Osteocyte (in vitro differentiated cells): ENCODE results near the gene MAP2K2. TPM values are rescaled to one million over a fixed set of nuclear protein-coding genes. Genes with fewer than 3 reads are reported as not detected.

Experiments
- DNase-seq: peaks from one replicate; pipeline ENCODE4 v3.0.0; 2021; ENCODE audit warnings: mixed read lengths; ENCODE audit not compliant: unreplicated experiment; ENCODE audit errors: extremely low spot score
- H3K27ac Mint-ChIP-seq: one replicate; pipeline ENCODE4 v1.8.0; 2021; ENCODE audit warnings: mild to moderate bottlenecking, mixed read lengths; ENCODE audit not compliant: unreplicated experiment
- H3K27me3 Mint-ChIP-seq: one replicate; pipeline ENCODE4 v1.8.0; 2021; ENCODE audit warnings: mixed read lengths; ENCODE audit not compliant: unreplicated experiment
- H3K36me3 Mint-ChIP-seq: one replicate; pipeline ENCODE4 v1.8.0; 2021; ENCODE audit warnings: mixed read lengths; ENCODE audit not compliant: unreplicated experiment
- H3K4me1 Mint-ChIP-seq: one replicate; pipeline ENCODE4 v1.8.0; 2021; ENCODE audit warnings: mixed read lengths; ENCODE audit not compliant: unreplicated experiment
- H3K4me3 Mint-ChIP-seq: one replicate; pipeline ENCODE4 v1.8.0; 2021; ENCODE audit warnings: mild to moderate bottlenecking, moderate library complexity, mixed read lengths; ENCODE audit not compliant: unreplicated experiment
- H3K9me3 Mint-ChIP-seq: one replicate; pipeline ENCODE4 v1.8.0; 2021; ENCODE audit warnings: mixed read lengths; ENCODE audit not compliant: unreplicated experiment
- total RNA-seq: library from RNA; stranded (reverse); gene quantifications from 2 replicates; pipeline ENCODE4 v1.2.1, GENCODE V29; 2021
- TF ChIP-seq, protein P1 (sequence below): fragments of 200-600 bp; sonication (generic); IDR thresholded peaks from 2 replicates; pipeline ENCODE4 v1.5.0; 2021; ENCODE audit warnings: antibody characterized with exemption, mild to moderate bottlenecking, moderate library complexity

Gene MAP2K2
- total RNA-seq, 1 donor from 2014 or later: 174 TPM

DNA sequence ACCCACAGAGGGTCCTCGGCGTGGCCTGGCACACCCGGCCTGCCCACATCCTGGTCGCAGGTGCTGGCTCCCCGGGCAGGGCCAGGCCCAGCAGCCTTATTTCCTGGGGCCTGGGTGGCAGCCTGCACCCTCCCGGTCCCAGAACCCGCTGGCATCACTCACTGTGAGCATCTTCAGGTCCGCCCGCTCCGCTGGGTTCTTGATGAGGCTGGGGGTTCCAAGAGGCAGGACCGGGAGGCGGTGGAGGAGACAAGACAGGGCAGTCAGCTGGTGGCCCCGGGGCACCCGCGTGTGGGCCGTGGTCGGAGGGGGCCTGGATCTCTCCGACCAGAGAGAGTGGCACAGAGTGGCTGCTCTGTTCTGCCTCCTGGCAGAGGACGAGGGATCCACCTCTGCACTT lies 29.6 kb downstream of the MAP2K2 start:
- Mint-ChIP-seq H3K9me3 (no peaks in the 10 kb centered on the region), H3K4me3 (no peak overlapping the region), H3K27ac (no peak overlapping the region), H3K36me3 (peaks cover 14% of the 10 kb centered on the region), H3K4me1 (no peaks in the 10 kb centered on the region), H3K27me3 (no peaks in the 10 kb centered on the region)
- DNase-seq: peak; percentile 85
- TF ChIP-seq, protein P1, sequence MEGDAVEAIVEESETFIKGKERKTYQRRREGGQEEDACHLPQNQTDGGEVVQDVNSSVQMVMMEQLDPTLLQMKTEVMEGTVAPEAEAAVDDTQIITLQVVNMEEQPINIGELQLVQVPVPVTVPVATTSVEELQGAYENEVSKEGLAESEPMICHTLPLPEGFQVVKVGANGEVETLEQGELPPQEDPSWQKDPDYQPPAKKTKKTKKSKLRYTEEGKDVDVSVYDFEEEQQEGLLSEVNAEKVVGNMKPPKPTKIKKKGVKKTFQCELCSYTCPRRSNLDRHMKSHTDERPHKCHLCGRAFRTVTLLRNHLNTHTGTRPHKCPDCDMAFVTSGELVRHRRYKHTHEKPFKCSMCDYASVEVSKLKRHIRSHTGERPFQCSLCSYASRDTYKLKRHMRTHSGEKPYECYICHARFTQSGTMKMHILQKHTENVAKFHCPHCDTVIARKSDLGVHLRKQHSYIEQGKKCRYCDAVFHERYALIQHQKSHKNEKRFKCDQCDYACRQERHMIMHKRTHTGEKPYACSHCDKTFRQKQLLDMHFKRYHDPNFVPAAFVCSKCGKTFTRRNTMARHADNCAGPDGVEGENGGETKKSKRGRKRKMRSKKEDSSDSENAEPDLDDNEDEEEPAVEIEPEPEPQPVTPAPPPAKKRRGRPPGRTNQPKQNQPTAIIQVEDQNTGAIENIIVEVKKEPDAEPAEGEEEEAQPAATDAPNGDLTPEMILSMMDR: no peak

DNA sequence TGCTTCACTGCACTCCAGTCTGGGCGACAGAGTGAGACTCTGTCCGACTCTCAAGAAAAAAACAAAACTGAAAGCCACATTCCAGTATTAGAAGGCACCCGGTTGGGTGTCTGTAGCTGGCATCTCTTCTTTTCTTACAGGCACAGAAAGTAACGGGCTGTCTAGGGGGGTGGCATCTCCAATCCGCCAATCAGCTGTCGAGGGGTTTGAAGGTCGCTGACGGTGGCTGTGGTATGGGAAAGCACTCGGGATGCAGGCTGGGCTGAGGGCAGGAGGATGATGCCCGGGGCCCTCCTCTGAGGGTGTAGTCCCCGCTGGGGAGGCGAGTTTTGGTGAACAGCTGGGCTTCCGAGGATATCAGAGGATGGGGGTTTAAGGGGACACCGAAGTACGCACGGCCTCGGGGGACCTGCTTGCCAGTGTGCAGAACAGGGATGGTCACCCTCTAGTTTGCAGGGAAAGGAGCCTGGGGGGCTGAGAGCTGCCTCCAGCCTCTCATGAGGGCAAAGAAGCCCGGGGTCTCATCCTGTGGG lies 30.2 kb downstream of the MAP2K2 start:
- Mint-ChIP-seq H3K4me1 (no peaks in the 10 kb centered on the region), H3K36me3 (peaks cover 13% of the 10 kb centered on the region), H3K27ac (no peak overlapping the region), H3K9me3 (no peaks in the 10 kb centered on the region), H3K4me3 (no peak overlapping the region), H3K27me3 (no peaks in the 10 kb centered on the region)
- TF ChIP-seq, protein P1: no peak
- DNase-seq: peak; percentile 75

DNA sequence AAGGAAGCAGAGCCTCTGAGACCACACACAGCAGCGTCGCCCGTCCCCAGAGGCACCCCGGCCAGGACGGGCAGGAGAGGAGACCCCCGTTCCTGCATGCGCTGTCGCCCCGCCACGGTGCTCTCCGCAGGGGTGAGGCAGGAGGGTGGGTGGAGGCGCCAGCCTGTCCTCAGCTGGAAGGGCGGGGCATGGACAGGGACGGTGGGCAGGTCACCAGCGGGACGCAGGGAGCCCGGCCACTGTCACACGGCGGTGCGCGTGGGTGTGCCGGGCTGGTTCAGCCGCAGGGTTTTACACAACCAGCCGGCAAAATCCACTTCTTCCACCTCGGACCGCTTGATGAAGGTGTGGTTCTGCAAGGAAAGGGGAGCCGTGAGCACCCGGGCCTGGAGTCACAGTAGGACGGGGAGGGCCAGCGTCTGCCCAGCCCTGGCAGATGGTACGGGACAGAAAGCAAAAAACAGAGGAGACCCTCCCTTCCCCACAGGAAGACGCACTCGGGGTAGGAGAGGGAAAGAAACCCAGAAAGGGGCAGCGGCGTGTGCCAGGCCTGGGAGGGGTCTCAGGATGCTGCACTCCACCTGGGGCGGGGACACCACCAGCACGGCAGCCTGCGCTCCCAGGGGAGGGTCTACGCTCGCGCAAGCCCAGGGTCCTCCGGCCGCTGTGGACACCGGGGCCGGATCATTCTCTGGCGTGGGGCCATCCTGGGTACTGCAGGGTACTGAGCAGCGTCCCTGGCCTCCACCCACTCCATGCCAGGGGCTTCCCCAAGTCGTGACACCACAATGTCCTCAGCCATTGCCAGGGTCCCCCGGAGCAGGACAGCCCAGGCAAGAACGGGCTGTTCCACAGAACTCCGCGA lies 33.3 kb downstream of the MAP2K2 start:
- Mint-ChIP-seq H3K9me3 (no peaks in the 10 kb centered on the region), H3K4me3 (no peak overlapping the region), H3K36me3 (peaks cover 7% of the 10 kb centered on the region), H3K27me3 (no peaks in the 10 kb centered on the region), H3K27ac (no peak overlapping the region), H3K4me1 (peaks cover 6% of the 10 kb centered on the region)
- DNase-seq: peak; percentile 80
- TF ChIP-seq, protein P1: no peak

DNA sequence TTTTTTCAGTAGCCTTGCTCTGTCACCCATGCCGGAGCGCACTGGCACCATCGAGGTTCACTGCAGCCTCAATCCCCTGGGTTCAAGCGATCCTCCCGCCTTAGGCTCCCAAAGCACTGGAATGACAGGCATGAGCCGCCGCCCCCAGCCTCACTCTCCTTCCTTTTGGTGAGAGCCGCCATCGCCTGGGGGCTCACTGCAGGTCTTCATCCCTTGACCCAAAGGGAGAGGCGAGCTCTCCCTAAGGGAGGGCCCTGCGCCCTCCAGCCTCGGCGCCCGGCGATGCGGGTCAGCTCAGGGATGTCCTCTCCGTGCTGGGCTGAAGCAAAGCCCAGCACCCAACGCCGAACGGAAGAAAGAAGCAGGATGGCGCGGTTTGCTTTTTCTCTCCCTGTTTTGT lies 34.0 kb downstream of the MAP2K2 start:
- TF ChIP-seq, protein P1: no peak

DNA sequence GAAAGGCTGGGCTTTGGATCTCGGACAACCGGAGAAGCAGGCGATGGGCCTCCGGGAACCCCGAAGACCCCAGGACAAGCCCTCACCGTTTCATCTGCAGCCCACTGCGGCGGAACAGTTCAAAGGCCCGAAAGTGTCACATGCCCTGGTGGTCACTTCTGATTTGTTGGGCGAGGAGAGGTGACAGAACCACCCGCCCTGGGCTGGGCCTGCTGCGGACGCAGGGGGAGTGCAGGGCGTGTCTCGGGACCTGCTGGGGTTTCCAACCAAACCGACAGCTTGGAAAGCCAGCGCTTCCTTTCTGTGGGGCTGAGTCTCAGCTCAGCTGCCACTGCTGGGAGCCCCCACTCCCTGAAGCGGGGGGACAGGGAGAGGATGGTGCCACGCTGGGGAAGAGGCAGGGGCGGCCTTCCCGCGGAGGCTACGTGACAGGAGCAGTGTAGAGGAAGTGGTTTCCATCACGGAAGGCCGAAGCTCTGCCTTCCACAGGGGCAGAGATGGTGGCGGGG lies 34.5 kb downstream of the MAP2K2 start:
- H3K4me3 Mint-ChIP-seq: no peak overlapping the region
- H3K4me1 Mint-ChIP-seq: peaks cover 6% of the 10 kb centered on the region
- H3K36me3 Mint-ChIP-seq: peaks cover 7% of the 10 kb centered on the region
- H3K9me3 Mint-ChIP-seq: no peaks in the 10 kb centered on the region
- H3K27me3 Mint-ChIP-seq: no peaks in the 10 kb centered on the region
- H3K27ac Mint-ChIP-seq: no peak overlapping the region
- TF ChIP-seq, protein P1: no peak
- DNase-seq: peak; percentile 80

More for the DNA sequence above, 34.0 kb downstream of the MAP2K2 start:
- Mint-ChIP-seq H3K9me3 (no peaks in the 10 kb centered on the region), H3K4me1 (peaks cover 6% of the 10 kb centered on the region), H3K27me3 (no peaks in the 10 kb centered on the region), H3K36me3 (peaks cover 7% of the 10 kb centered on the region), H3K27ac (no peak overlapping the region), H3K4me3 (no peak overlapping the region)
- DNase-seq: no peak
